Endodermal cell (in vitro differentiated cells): ENCODE results near the gene PDGFRB. TPM values are rescaled to one million over a fixed set of nuclear protein-coding genes. Genes with fewer than 3 reads are reported as not detected.

Source experiments
- DNase-seq: peaks from one replicate; pipeline ENCODE4 v3.0.0-alpha.2; 2017
- H3K27ac ChIP-seq: 2 replicates; pipeline ENCODE4 v1.5.1; 2013; ENCODE audit warnings: mild to moderate bottlenecking, low read depth, low read length, moderate library complexity
- H3K27me3 ChIP-seq: 2 replicates; pipeline ENCODE4 v1.6.1; 2013; ENCODE audit warnings: mild to moderate bottlenecking, low read length, moderate library complexity; ENCODE audit not compliant: insufficient read depth, control insufficient read depth, poor library complexity, severe bottlenecking
- H3K36me3 ChIP-seq: 2 replicates; pipeline ENCODE4 v1.7.0; 2013; ENCODE audit warnings: mild to moderate bottlenecking, low read length, moderate library complexity; ENCODE audit not compliant: control insufficient read depth, insufficient read depth
- H3K4me1 ChIP-seq: one replicate; pipeline ENCODE4 v1.7.0; 2013; ENCODE audit warnings: low read length; ENCODE audit not compliant: control insufficient read depth, insufficient read depth
- H3K4me3 ChIP-seq: 2 replicates; pipeline ENCODE4 v1.5.1; 2013; ENCODE audit warnings: mild to moderate bottlenecking, low read length, moderate library complexity
- H3K9ac ChIP-seq: 2 replicates; pipeline ENCODE4 v1.6.1; 2013; ENCODE audit warnings: mild to moderate bottlenecking, low read length, moderate library complexity; ENCODE audit not compliant: poor library complexity, severe bottlenecking; ENCODE audit errors: extremely low read depth
- H3K9me3 ChIP-seq: 2 replicates; pipeline ENCODE4 v1.6.1; 2013; ENCODE audit warnings: mild to moderate bottlenecking, low read length, moderate library complexity; ENCODE audit not compliant: control insufficient read depth
- H3K27ac Mint-ChIP-seq: 2 replicates; pipeline ENCODE4 v1.8.0; 2020; ENCODE audit warnings: mixed read lengths
- H3K27me3 Mint-ChIP-seq: 2 replicates; pipeline ENCODE4 v1.8.0; 2021; ENCODE audit warnings: mild to moderate bottlenecking, mixed read lengths; ENCODE audit not compliant: insufficient read depth
- H3K36me3 Mint-ChIP-seq: 2 replicates; pipeline ENCODE4 v1.8.0; 2020; ENCODE audit warnings: low read depth, mixed read lengths
- H3K4me1 Mint-ChIP-seq: 2 replicates; pipeline ENCODE4 v1.8.0; 2020; ENCODE audit warnings: mixed read lengths
- H3K4me3 Mint-ChIP-seq: 2 replicates; pipeline ENCODE4 v1.8.0; 2020; ENCODE audit warnings: mild to moderate bottlenecking, moderate library complexity, mixed read lengths
- H3K9me3 Mint-ChIP-seq: 2 replicates; pipeline ENCODE4 v1.8.0; 2020; ENCODE audit warnings: mild to moderate bottlenecking, mixed read lengths
- CTCF ChIP-seq: fragments of 200-600 bp; sonication (generic); conservative IDR thresholded peaks from 2 replicates; pipeline ENCODE4 v1.5.0; 2021; ENCODE audit warnings: antibody characterized with exemption, mild to moderate bottlenecking
- WGBS, 2 experiments: methylation state at CpG; one replicate each; pipeline versions ENCODE4 v1.1.5 to v1.1.7; 2013; ENCODE audit warnings: missing lambda C conversion rate in 2 of 2, mixed read lengths in 1 of 2; ENCODE audit not compliant: insufficient coverage in 1 of 2, insufficient read length in 1 of 2; 5-methylcytosine and 5-hydroxymethylcytosine counted together
- total RNA-seq, 2 donors: library from RNA; stranded (reverse); fragmentation: NEBNext Ultra II Directional in 1 of 2; extraction: Animal tissue kit (Norgen Biotek cat#: 25700) in 1 of 2; gene quantifications; 2 replicates in 1 of 2; 3 replicates in 1 of 2; pipeline ENCODE4 v1.2.1, GENCODE V29; 2021

Gene PDGFRB
- total RNA-seq, 2 donors from 2014 or later: 4.1 to 6.5 TPM

GRCh38 chr5:150077996-150078801, 77.4 kb downstream of the PDGFRB start:
- Histone ChIP-seq H3K27ac (no peak overlapping the region), H3K27me3 (peaks cover 19% of the 10 kb centered on the region), H3K4me3 (no peak overlapping the region), H3K9me3 (no peaks in the 10 kb centered on the region), H3K9ac (no peak overlapping the region), H3K36me3 (no peaks in the 10 kb centered on the region), H3K4me1 (peaks cover 15% of the 10 kb centered on the region)
- peaks cover 3% of the 10 kb centered on the region for H3K27me3 Mint-ChIP-seq
- no peak overlapping the region for H3K27ac Mint-ChIP-seq
- no peaks in the 10 kb centered on the region for H3K36me3 Mint-ChIP-seq
- H3K4me3 Mint-ChIP-seq: no peak overlapping the region
- peak; percentile 35 for DNase-seq
- TF ChIP-seq CTCF: no peak
- 92 to 95% methylated on average over 6 to 8 of the region's 8 CpGs for WGBS, 2 experiments
- no peaks in the 10 kb centered on the region for H3K9me3 Mint-ChIP-seq
- H3K4me1 Mint-ChIP-seq: peaks cover 10% of the 10 kb centered on the region

- DNase-seq: peak; percentile 31
- Mint-ChIP-seq H3K9me3 (no peaks in the 10 kb centered on the region), H3K4me1 (peaks cover 2% of the 10 kb centered on the region), H3K4me3 (no peak overlapping the region), H3K27ac (no peak overlapping the region), H3K27me3 (peaks cover 3% of the 10 kb centered on the region), H3K36me3 (no peaks in the 10 kb centered on the region)
- Histone ChIP-seq H3K4me1 (peaks cover 5% of the 10 kb centered on the region), H3K4me3 (no peak overlapping the region), H3K9me3 (no peaks in the 10 kb centered on the region), H3K36me3 (no peaks in the 10 kb centered on the region), H3K27me3 (peaks cover 19% of the 10 kb centered on the region), H3K27ac (no peak overlapping the region), H3K9ac (no peak overlapping the region)
- no peak for TF ChIP-seq CTCF
- 95% methylated on average over 8 of the region's 8 CpGs for WGBS, 2 experiments
Observed at GRCh38 chr5:150077060-150077459, 78.6 kb downstream of the PDGFRB start.

- H3K4me1 Mint-ChIP-seq: no peaks in the 10 kb centered on the region
- no peaks in the 10 kb centered on the region for H3K36me3 Mint-ChIP-seq
- H3K27ac Mint-ChIP-seq: no peak overlapping the region
- H3K4me3 ChIP-seq: no peak overlapping the region
- H3K36me3 ChIP-seq: no peaks in the 10 kb centered on the region
- H3K27me3 Mint-ChIP-seq: peaks cover 3% of the 10 kb centered on the region
- peak; percentile 43 for DNase-seq
- H3K4me3 Mint-ChIP-seq: no peak overlapping the region
- H3K27ac ChIP-seq: no peak overlapping the region
- H3K4me1 ChIP-seq: no peaks in the 10 kb centered on the region
- no peak overlapping the region for H3K9ac ChIP-seq
- H3K9me3 Mint-ChIP-seq: no peaks in the 10 kb centered on the region
- no peaks in the 10 kb centered on the region for H3K9me3 ChIP-seq
- peaks cover 19% of the 10 kb centered on the region for H3K27me3 ChIP-seq
- 80 to 88% methylated on average over 2 to 4 of the region's 4 CpGs for WGBS, 2 experiments
- peak; percentile 55 for TF ChIP-seq CTCF
Observed at GRCh38 chr5:150075806-150076205, 79.8 kb downstream of the PDGFRB start.
